Measurements from ENCODE around the gene RRP8.

Gene RRP8
- long read RNA-seq, full-length matches to known transcripts, result 100 of 121 reads
- long read RNA-seq, partial matches to known transcripts, result 6 of 121 reads
- long read RNA-seq, other reads (novel, unspliced or antisense), result 15 of 121 reads

- TF ChIP-seq GABPA (IDR thresholded peaks at IDR 0.05; ENCODE audit: low read depth) (peak; percentile 63; the same call in 1 of the 2 replicates), REST (IDR thresholded peaks at IDR 0.05; ENCODE audit: insufficient replicate concordance, low read depth) (no peak), CTCF (IDR thresholded peaks at IDR 0.05; ENCODE audit: insufficient read depth, low read length) (no peak), POLR2AphosphoS5 (IDR thresholded peaks at IDR 0.05; ENCODE audit: low read depth) (peak; percentile 89)
- peak; percentile 78 to 92 for DNase-seq (ENCODE audit: low read depth in 1 of 2, low spot score in 1 of 2)
Measured at GRCh38 chr11:6603287-6604080, at the start of gene RRP8, which contains the start of gene ILK. RRP8 (minus strand) TSS chr11:6603616; CDS start chr11:6603502, 114 bp downstream. ILK (plus strand) TSS chr11:6603774; CDS start chr11:6604272, 498 bp downstream.

DNA sequence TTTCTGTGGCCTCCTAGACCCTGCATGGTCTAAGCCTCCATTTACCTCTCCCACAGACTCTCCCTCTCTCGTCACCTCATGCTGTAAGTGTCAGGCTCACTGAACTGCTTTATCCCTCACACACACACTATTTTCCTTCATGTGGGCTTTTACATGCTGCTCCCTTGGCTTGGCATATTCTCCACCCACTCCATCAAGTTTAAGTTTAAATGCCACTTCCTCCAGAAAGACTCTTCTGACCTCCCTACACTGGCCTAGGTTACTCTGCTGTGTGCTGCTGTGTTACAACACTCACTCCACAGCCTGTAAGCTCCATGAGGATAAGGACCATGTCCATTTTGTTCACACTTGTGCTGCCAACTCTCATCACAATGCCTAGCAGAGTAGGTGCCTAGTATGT lies 49.7 kb upstream of the RRP8 start:
- peaks cover 13% of the 10 kb centered on the region for H3K27me3 ChIP-seq (ENCODE audit: insufficient read depth, poor library complexity, severe bottlenecking)
- H3K4me3 ChIP-seq (replicated peaks; ENCODE audit: insufficient read depth, low read length), result no peak overlapping the region
- TF ChIP-seq CTCF (IDR thresholded peaks at IDR 0.05; ENCODE audit: insufficient read depth, low read length), result no peak
- TF ChIP-seq SPI1 (IDR thresholded peaks at IDR 0.05; ENCODE audit: borderline replicate concordance, low read depth), result no peak
- TF ChIP-seq GABPA (IDR thresholded peaks at IDR 0.05; ENCODE audit: low read depth), result no peak
- no peak for TF ChIP-seq REST (IDR thresholded peaks at IDR 0.05; ENCODE audit: insufficient replicate concordance, low read depth)
- no peak for TF ChIP-seq POLR2AphosphoS5 (IDR thresholded peaks at IDR 0.05; ENCODE audit: low read depth)
- DNase-seq (ENCODE audit: low read depth in 1 of 2, low spot score in 1 of 2), result no peak
- no peak overlapping the region for H3K27ac ChIP-seq (replicated peaks)

More at GRCh38 chr11:6603287-6604080, at the start of gene RRP8, which contains the start of gene ILK:
- Histone ChIP-seq H3K27ac (replicated peaks) (peak within 1 kb of the TSS; percentile 78), H3K4me3 (replicated peaks; ENCODE audit: insufficient read depth, low read length) (peak within 1 kb of the TSS; percentile 90), H3K27me3 (ENCODE audit: insufficient read depth, poor library complexity, severe bottlenecking) (no peaks in the 10 kb centered on the region)

GRCh38 chr11:6652182-6652581 lies 48.8 kb upstream of the RRP8 start:
- DNase-seq (ENCODE audit: low read depth in 1 of 2, low spot score in 1 of 2), result no peak
- no peak for TF ChIP-seq GABPA (IDR thresholded peaks at IDR 0.05; ENCODE audit: low read depth)
- peak; percentile 51; the same call in 1 of the 2 replicates for TF ChIP-seq SPI1 (IDR thresholded peaks at IDR 0.05; ENCODE audit: borderline replicate concordance, low read depth)
- Histone ChIP-seq H3K27me3 (ENCODE audit: insufficient read depth, poor library complexity, severe bottlenecking) (peaks cover 13% of the 10 kb centered on the region), H3K27ac (replicated peaks) (no peak overlapping the region), H3K4me3 (replicated peaks; ENCODE audit: insufficient read depth, low read length) (no peak overlapping the region)

DNA sequence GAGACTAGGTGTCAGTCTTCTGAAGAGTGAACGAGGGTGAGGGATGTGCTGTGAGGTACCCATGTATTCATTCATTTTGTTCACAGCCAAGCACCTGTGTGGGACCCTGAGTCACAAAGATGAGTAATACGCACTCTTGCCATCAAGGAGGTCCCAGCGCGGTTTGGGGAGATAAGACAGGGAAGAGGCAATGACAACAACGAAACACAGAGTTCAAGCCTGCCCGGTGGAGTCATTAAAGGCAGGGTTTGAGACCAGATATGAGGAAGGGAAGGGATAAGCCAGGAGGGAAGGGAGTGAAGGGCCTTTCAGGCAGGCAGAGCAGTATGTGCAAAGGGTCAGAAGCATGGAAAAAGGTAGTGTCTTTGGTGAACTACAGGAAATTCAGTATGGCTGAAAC lies 47.6 kb upstream of the RRP8 start:
- Histone ChIP-seq H3K27ac (replicated peaks) (no peak overlapping the region), H3K4me3 (replicated peaks; ENCODE audit: insufficient read depth, low read length) (no peak overlapping the region), H3K27me3 (ENCODE audit: insufficient read depth, poor library complexity, severe bottlenecking) (peaks cover 6% of the 10 kb centered on the region)
- no peak for TF ChIP-seq POLR2AphosphoS5 (IDR thresholded peaks at IDR 0.05; ENCODE audit: low read depth)
- TF ChIP-seq CTCF (IDR thresholded peaks at IDR 0.05; ENCODE audit: insufficient read depth, low read length), result no peak
- no peak for TF ChIP-seq REST (IDR thresholded peaks at IDR 0.05; ENCODE audit: insufficient replicate concordance, low read depth)
- TF ChIP-seq SPI1 (IDR thresholded peaks at IDR 0.05; ENCODE audit: borderline replicate concordance, low read depth), result no peak
- no peak for TF ChIP-seq GABPA (IDR thresholded peaks at IDR 0.05; ENCODE audit: low read depth)
- no peak for DNase-seq (ENCODE audit: low read depth in 1 of 2, low spot score in 1 of 2)

Measured in HL-60 (cell line).